Spleen (tissue), 11 donors: ENCODE results near the gene ZNF300. TPM values are rescaled to one million over a fixed set of nuclear protein-coding genes. Genes with fewer than 3 reads are reported as not detected.

Source experiments
- DNase-seq: peaks from one replicate; pipeline ENCODE4 v3.0.0-alpha.2; 2020
- H3K27ac ChIP-seq, 8 donors: fragments of 200-600 bp; sonication (generic) in 7 of 8; 1 replicate in 4 of 8; 2 replicates in 4 of 8; pipeline versions ENCODE4 v1.5.0 to v1.8.0; 2016 to 2021; ENCODE audit warnings: inconsistent platforms in 4 of 8, mild to moderate bottlenecking in 4 of 8, moderate library complexity in 1 of 8
- H3K27me3 ChIP-seq, 7 donors: fragments of 200-600 bp; sonication (generic) in 6 of 7; replicated peaks in 1 of 7; 1 replicate in 4 of 7; 2 replicates in 3 of 7; pipeline versions ENCODE4 v1.5.0 to v1.8.0; 2016 to 2021; ENCODE audit warnings: inconsistent platforms in 3 of 7, mild to moderate bottlenecking in 1 of 7
- H3K36me3 ChIP-seq, 6 donors: fragments of 200-600 bp; sonication (generic) in 5 of 6; 1 replicate in 4 of 6; 2 replicates in 2 of 6; pipeline versions ENCODE4 v1.5.0 to v1.8.0; 2016 to 2021; ENCODE audit warnings: inconsistent platforms in 2 of 6
- H3K4me1 ChIP-seq, 6 donors: fragments of 200-600 bp; sonication (generic) in 5 of 6; 1 replicate in 3 of 6; 2 replicates in 3 of 6; pipeline versions ENCODE4 v1.5.0 to v1.8.0; 2016 to 2021; ENCODE audit warnings: inconsistent platforms in 3 of 6
- H3K4me3 ChIP-seq, 8 donors: fragments of 200-600 bp; sonication (generic) in 7 of 8; 1 replicate in 4 of 8; 2 replicates in 4 of 8; pipeline versions ENCODE4 v1.5.0 to v1.8.0; 2016 to 2021; ENCODE audit warnings: inconsistent platforms in 4 of 8, mild to moderate bottlenecking in 4 of 8, moderate library complexity in 2 of 8
- H3K9me3 ChIP-seq, 8 donors: fragments of 200-600 bp; sonication (generic) in 7 of 8; 1 replicate in 4 of 8; 2 replicates in 4 of 8; pipeline versions ENCODE4 v1.5.0 to v1.8.0; 2016 to 2021; ENCODE audit warnings: inconsistent platforms in 4 of 8
- CTCF ChIP-seq, 11 experiments: fragments of 200-600 bp in 7 of 11; fragments of 450-650 bp in 4 of 11; sonication (generic) in 4 of 11; IDR thresholded peaks in 8 of 11; conservative IDR thresholded peaks in 3 of 11; 1 replicate in 7 of 11; 2 replicates in 4 of 11; pipeline versions ENCODE4 v1.4.0 to v1.8.0; 2016 to 2021; ENCODE audit warnings: antibody characterized with exemption in 11 of 11, inconsistent platforms in 4 of 11, mild to moderate bottlenecking in 1 of 11
- POLR2A ChIP-seq, 3 donors: fragments of 450-650 bp; IDR thresholded peaks; one replicate each; pipeline ENCODE4 v1.5.1; 2017; ENCODE audit warnings: antibody characterized with exemption in 3 of 3, mild to moderate bottlenecking in 1 of 3
- POLR2AphosphoS5 ChIP-seq, 3 donors: sonication (generic); formaldehyde crosslinking; IDR thresholded peaks; one replicate each; pipeline ENCODE4 v1.5.1; 2017; ENCODE audit warnings: antibody characterized with exemption in 3 of 3
- WGBS, 5 donors: extraction: QIAGEN DNeasy Blood & Tissue Kit in 3 of 5; methylation state at CpG; one replicate each; pipeline versions ENCODE4 v1.1.5 to v1.1.7; 2013 to 2018; 5-methylcytosine and 5-hydroxymethylcytosine counted together
- intact Hi-C: fragments of 100-400 bp; cut with DNase I; formaldehyde crosslinking; loops from one replicate; pipeline ENCODE4 v1.15.0; 2023; ENCODE audit warnings: low total_unique reads
- polyA plus RNA-seq, 3 donors: library from polyadenylated mRNA; stranded (reverse); fragments of 200-250 nt; gene quantifications; one replicate each; pipeline ENCODE4 v1.2.1, GENCODE V29; 2013
- total RNA-seq, 7 donors: library from RNA; depleted of rRNA in 3 of 7; stranded (reverse); fragments of >200 nt in 3 of 7; fragmentation: NEBNext Ultra II Directional in 4 of 7; extraction: Animal tissue kit (Norgen Biotek cat#: 25700) in 4 of 7; gene quantifications; one replicate each; pipeline versions ENCODE4 v1.1.0 to v1.2.1, GENCODE V29; 2016 to 2021
- donor health status: healthy with polysubstance abuse.
- donor health status: DM: no; HTN: no; CAD: no; lungs with moderate emphysema.
- donor health status: DM: no; HTN: no; CAD: no.
- donor health status: Bipolar disorder and iron deficiency.
- donor health status: healthy.
- donor health status: DM: no; HTN: no; CAD: no.
- donor health status: DM: yes; HTN: yes; CAD: no.

Gene ZNF300
- total and polyA plus RNA-seq, 10 donors = 3.1 to 7.2 (median 4.6) TPM

GRCh38 chr5:150851039-150851438 is 53.7 kb downstream of the ZNF300 start:
- H3K36me3 ChIP-seq = no peaks in the 10 kb centered on the region
- peaks cover 0 to 22% (median 3%) of the 10 kb centered on the region in 6 donors for H3K4me1 ChIP-seq
- H3K4me3 ChIP-seq = no peak overlapping the region
- no peak for DNase-seq
- no peak for TF ChIP-seq CTCF (IDR thresholded peaks at IDR 0.05 in 8 of 11, conservative IDR thresholded peaks at IDR 0.05 in 3 of 11)
- no peak for TF ChIP-seq POLR2A (IDR thresholded peaks at IDR 0.05)
- no peak for TF ChIP-seq POLR2AphosphoS5 (IDR thresholded peaks at IDR 0.05)
- no peaks in the 10 kb centered on the region for H3K27me3 ChIP-seq
- no peaks in the 10 kb centered on the region for H3K9me3 ChIP-seq
- no peak overlapping the region for H3K27ac ChIP-seq
- intact Hi-C loops = no loop called here
- WGBS, 5 donors = 63 to 80% (median 76%) methylated on average over 3 of the region's 3 CpGs

DNA sequence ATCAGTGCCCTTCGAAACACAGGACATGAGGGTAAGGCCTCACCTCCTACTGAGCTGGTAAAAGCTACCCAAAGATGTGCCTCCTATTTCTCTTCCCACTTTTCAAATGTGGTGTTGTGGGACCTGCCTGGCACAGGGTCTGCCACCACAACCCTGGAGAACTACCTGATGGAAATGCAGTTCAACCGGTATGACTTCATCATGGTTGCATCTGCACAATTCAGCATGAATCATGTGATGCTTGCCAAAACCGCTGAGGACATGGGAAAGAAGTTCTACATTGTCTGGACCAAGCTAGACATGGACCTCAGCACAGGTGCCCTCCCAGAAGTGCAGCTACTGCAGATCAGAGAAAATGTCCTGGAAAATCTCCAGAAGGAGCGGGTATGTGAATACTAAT is 56.5 kb downstream of the ZNF300 start:
- Histone ChIP-seq H3K4me3 (no peak overlapping the region), H3K36me3 (no peaks in the 10 kb centered on the region), H3K27me3 (no peaks in the 10 kb centered on the region), H3K27ac (no peak overlapping the region), H3K4me1 (peaks cover 0 to 17% (median 3%) of the 10 kb centered on the region in 6 donors), H3K9me3 (no peaks in the 10 kb centered on the region)
- no peak for TF ChIP-seq POLR2A (IDR thresholded peaks at IDR 0.05)
- TF ChIP-seq CTCF (IDR thresholded peaks at IDR 0.05 in 8 of 11, conservative IDR thresholded peaks at IDR 0.05 in 3 of 11) = no peak
- no peak for TF ChIP-seq POLR2AphosphoS5 (IDR thresholded peaks at IDR 0.05)
- DNase-seq = no peak
- 79 to 91% (median 88%) methylated on average over 4 of the region's 4 CpGs for WGBS, 5 donors
- intact Hi-C loops = loop anchor here (5.0 kb wide), 2 partner anchors 46 to 286 kb away; no protein-coding TSS in a partner anchor

DNA sequence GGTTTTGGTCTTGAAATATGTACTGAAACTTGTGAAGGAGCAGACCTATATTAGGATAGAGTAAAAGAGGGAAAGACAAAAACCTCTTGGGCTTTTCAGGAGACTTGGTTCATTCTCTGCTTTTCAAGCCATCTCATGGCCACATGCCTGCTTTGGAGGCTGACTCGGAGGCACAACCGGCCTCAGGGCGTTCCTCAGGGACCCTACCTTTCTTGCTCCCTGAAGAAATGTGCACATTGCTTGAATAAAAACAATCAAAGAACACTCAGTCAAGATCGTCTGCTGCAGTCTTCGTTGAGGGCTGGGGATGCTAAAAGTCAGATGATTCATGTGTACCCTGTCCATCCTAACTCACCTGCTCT is 57.5 kb downstream of the ZNF300 start:
- no peak overlapping the region for H3K27ac ChIP-seq
- WGBS, 5 donors = 56 to 63% (median 58%) methylated on average over 5 of the region's 5 CpGs
- TF ChIP-seq POLR2A (IDR thresholded peaks at IDR 0.05) = no peak
- TF ChIP-seq CTCF (IDR thresholded peaks at IDR 0.05 in 8 of 11, conservative IDR thresholded peaks at IDR 0.05 in 3 of 11) = peak in 2 of 11 experiments; percentile 2 to 4
- peak; percentile 60 for DNase-seq
- intact Hi-C loops = loop anchor here (5.0 kb wide), 2 partner anchors 45 to 285 kb away; no protein-coding TSS in a partner anchor
- H3K4me3 ChIP-seq = peak overlapping the region in 1 of 8 donors; percentile 52
- peaks cover 0 to 14% (median 3%) of the 10 kb centered on the region in 6 donors for H3K4me1 ChIP-seq
- H3K27me3 ChIP-seq = no peaks in the 10 kb centered on the region
- H3K9me3 ChIP-seq = no peaks in the 10 kb centered on the region
- no peaks in the 10 kb centered on the region for H3K36me3 ChIP-seq

GRCh38 chr5:150846654-150847333 is 58.0 kb downstream of the ZNF300 start:
- peaks cover 0 to 14% (median 3%) of the 10 kb centered on the region in 6 donors for H3K4me1 ChIP-seq
- intact Hi-C loops = loop anchor here (5.0 kb wide), 2 partner anchors 44 to 284 kb away; no protein-coding TSS in a partner anchor
- DNase-seq = peak; percentile 67
- 23 to 40% (median 27%) methylated on average over 22 of the region's 22 CpGs for WGBS, 5 donors
- H3K27me3 ChIP-seq = no peaks in the 10 kb centered on the region
- H3K27ac ChIP-seq = peak overlapping the region in 6 of 8 donors; percentile 4 to 64 (median 46)
- H3K9me3 ChIP-seq = no peaks in the 10 kb centered on the region
- TF ChIP-seq POLR2AphosphoS5 (IDR thresholded peaks at IDR 0.05) = peak in 1 of 3 donors; percentile 1
- TF ChIP-seq POLR2A (IDR thresholded peaks at IDR 0.05) = no peak
- peak in 10 of 11 experiments; percentile 43 to 85 (median 71) for TF ChIP-seq CTCF (IDR thresholded peaks at IDR 0.05 in 8 of 11, conservative IDR thresholded peaks at IDR 0.05 in 3 of 11)
- H3K36me3 ChIP-seq = no peaks in the 10 kb centered on the region
- H3K4me3 ChIP-seq = peak overlapping the region in 6 of 8 donors; percentile 1 to 52 (median 17)
